AG10803 (cell line): ENCODE data around the gene CLIC5.
"Not testable (repeated sequence)": the region's sequence is repeated elsewhere in the genome, so short reads cannot be mapped to it uniquely, and the experiment has no call there.

Experiments used
- DNase-seq: peaks from one replicate; pipeline ENCODE4 v3.0.0; 2010; ENCODE audit warnings: low read depth
- H3K4me3 ChIP-seq: 2 replicates; pipeline ENCODE4 v1.5.1; 2011; ENCODE audit warnings: mild to moderate bottlenecking, low read length, control low read depth
- CTCF ChIP-seq: conservative IDR thresholded peaks from 2 replicates; pipeline ENCODE4 v1.5.1; 2011; ENCODE audit warnings: mild to moderate bottlenecking, low read length, control low read depth, inconsistent platforms

The CLIC5 gene

GRCh38 chr6:45929421-45930361, 86.0 kb downstream of the CLIC5 start:
- no peak for DNase-seq

DNA sequence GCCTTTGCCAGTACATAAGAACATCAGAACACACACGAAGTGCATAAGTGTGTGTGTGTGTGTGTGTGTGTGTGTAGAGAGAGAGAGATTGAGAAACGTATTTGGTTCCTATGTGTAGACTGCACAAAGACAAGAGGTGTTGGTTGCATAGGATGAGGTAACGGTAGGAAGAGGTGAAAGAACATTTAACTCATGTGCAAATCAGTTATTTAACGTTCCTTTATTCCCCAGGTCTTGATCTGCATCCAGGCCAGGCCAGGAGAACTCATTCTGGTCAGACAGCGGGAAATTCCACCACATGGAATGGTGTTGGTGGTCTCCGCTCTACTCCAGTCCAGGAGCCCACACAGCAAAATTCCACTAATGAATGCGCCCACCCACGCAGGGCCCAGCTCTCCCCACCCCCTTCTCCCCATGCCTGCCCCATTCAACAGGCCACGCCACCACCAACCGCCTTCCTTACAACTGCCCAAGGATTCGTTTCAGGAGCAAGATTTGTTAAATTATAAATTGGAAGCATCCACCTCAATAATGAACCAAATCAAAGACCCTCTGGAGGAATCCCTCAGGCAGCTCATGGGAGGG, 86.8 kb downstream of the CLIC5 start:
- no peak for DNase-seq
- no peak for TF ChIP-seq CTCF

More at GRCh38 chr6:45929421-45930361, 86.0 kb downstream of the CLIC5 start:
- no peak overlapping the region for H3K4me3 ChIP-seq
- TF ChIP-seq CTCF, result no peak

GRCh38 chr6:45927421-45928320, 88.0 kb downstream of the CLIC5 start:
- no peak for DNase-seq
- no peak for TF ChIP-seq CTCF
- H3K4me3 ChIP-seq, result no peak overlapping the region

More for the DNA sequence above, 86.8 kb downstream of the CLIC5 start:
- H3K4me3 ChIP-seq, result no peak overlapping the region

DNA sequence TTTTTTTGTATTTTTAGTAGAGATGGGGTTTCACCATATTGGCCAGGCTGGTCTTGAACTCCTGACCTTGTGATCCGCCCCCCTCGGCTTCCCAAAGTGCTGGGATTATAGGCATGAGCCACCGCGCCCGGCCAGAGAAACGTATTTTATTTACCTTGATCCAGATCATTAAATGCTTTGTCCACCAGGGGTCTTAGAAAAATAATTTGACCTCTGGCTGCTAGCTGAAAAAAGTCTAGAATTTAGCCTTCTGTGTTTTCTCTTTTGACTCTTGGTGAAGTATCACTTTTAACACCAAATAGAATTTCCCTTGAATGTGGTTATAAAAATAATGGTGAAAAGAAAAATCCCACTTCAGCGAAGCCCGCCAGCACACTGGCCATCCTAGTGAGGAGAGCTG, 89.2 kb downstream of the CLIC5 start:
- not testable (repeated sequence) for DNase-seq, H3K4me3 ChIP-seq

DNA sequence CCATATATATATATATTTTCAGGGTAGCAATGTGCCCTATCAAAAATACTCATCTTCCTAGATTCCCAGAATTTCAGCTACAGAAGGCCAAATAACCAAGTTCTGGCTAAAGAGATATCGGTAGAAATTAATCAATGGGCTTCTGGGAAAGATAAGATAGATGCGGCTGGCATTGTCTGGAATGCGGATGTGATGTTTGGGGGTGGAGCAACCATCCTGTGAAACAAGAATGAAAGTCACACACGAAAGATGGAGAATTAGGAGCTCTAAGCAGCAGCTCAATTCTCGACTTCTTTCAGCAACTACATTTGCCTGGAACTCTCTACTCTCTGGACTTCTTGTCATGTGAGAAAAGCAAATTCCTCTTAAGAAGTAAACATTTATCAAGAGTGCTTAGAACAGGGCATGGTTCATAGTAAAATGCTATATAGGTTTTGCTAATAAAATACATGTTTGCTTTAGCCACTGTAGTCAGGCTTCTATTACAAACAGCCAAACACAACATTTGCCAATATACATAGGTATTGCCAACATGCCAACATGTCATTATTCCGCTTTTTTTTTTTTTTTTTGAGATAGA, 90.8 kb downstream of the CLIC5 start:
- H3K4me3 ChIP-seq, result no peak overlapping the region
- no peak for TF ChIP-seq CTCF
- DNase-seq, result no peak

GRCh38 chr6:45923831-45924391, 91.7 kb downstream of the CLIC5 start:
- peak; percentile 66 for DNase-seq
- no peak for TF ChIP-seq CTCF

More at GRCh38 chr6:45923831-45924391, 91.7 kb downstream of the CLIC5 start:
- H3K4me3 ChIP-seq, result no peak overlapping the region
